NT2/D1 (cell line): Measurements from ENCODE around the gene PCDHA1.

Experiments
- DNase-seq: peaks from one replicate; pipeline ENCODE4 v3.0.0-alpha.2; 2011; ENCODE audit warnings: low read depth, low spot score
- H3K27me3 ChIP-seq: 2 replicates; pipeline ENCODE4 v1.6.0; 2011; ENCODE audit warnings: mild to moderate bottlenecking; ENCODE audit not compliant: insufficient read length, insufficient read depth
- H3K36me3 ChIP-seq: 2 replicates; pipeline ENCODE4 v1.6.1; 2011; ENCODE audit warnings: mild to moderate bottlenecking, low read length, mixed read lengths; ENCODE audit not compliant: insufficient read depth, insufficient read length
- H3K4me1 ChIP-seq: 2 replicates; pipeline ENCODE4 v1.5.1; 2011; ENCODE audit not compliant: insufficient read depth, insufficient read length
- H3K4me3 ChIP-seq: 2 replicates; pipeline ENCODE4 v1.5.1; 2011; ENCODE audit warnings: low read depth; ENCODE audit not compliant: insufficient read length
- H3K9ac ChIP-seq: 2 replicates; pipeline ENCODE4 v1.6.0; 2011; ENCODE audit warnings: low read depth; ENCODE audit not compliant: insufficient read length
- H3K9me3 ChIP-seq: 2 replicates; pipeline ENCODE4 v1.5.1; 2011; ENCODE audit warnings: mild to moderate bottlenecking, low read length; ENCODE audit not compliant: insufficient read depth
- SUZ12 ChIP-seq: IDR thresholded peaks from 2 replicates; pipeline ENCODE4 v1.6.1; 2011; ENCODE audit not compliant: insufficient read length, insufficient read depth; ENCODE audit errors: extremely low read depth
- YY1 ChIP-seq: IDR thresholded peaks from 2 replicates; pipeline ENCODE4 v1.6.1; 2011; ENCODE audit not compliant: insufficient read length, insufficient read depth
- ZNF274 ChIP-seq: IDR thresholded peaks from 2 replicates; pipeline ENCODE4 v1.6.1; 2011; ENCODE audit warnings: mild to moderate bottlenecking, low read depth, low read length

PCDHA1 gene

DNA sequence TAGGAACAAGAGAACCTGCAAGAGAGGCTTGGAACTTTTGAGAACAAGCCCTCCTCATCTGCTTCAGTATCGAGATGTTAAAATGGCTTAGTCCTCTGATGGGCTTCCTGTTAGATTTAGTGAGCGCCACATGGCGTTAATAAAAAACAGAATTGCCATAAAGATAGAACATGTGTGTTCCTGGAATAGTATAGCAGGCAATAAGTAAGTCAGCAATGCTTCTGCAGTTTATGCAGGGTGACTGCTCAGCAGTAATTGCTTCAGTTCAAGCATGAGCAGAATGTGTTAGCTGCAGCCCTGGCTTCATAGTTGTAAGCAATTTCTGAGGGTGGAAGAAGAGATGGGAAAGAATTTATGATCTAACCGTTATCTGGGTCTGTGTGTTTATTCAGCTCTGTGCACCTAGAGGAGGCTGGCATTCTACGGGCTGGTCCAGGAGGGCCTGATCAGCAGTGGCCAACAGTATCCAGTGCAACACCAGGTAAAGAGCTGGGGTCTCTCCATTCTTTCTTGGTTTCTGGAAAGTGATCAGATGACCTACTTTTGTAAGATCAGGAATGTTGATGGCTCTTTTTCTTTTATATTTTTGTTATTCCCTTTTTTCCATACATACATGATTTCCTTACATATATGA, 196.3 kb downstream of the PCDHA1 start:
- Histone ChIP-seq H3K9me3 (no peaks in the 10 kb centered on the region), H3K4me3 (no peak overlapping the region), H3K4me1 (no peaks in the 10 kb centered on the region), H3K36me3 (no peaks in the 10 kb centered on the region), H3K27me3 (no peaks in the 10 kb centered on the region), H3K9ac (no peak overlapping the region)
- no peak for DNase-seq
- TF ChIP-seq ZNF274 (no peak), SUZ12 (no peak), YY1 (no peak)

DNA sequence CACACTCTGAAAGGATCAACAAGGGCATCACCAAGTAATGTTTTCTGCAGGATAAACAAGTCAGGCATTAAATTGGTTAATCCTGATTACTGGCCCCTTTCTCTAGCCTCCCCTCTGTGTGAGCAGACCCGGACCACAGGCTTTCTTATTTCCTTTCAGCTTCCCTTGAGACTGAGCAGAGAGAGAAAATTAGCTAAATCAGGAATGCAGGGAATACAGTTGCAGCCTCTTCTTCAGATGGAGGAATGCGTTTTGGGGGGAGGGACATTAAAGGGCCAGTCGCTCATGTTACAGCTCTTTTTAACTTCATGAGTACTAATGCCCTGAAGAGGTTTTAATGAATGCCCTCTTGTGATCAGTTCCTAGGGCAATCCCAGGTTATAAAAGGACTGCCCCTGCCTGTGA, 200.2 kb downstream of the PCDHA1 start:
- no peak for DNase-seq
- Histone ChIP-seq H3K27me3 (no peaks in the 10 kb centered on the region), H3K9me3 (no peaks in the 10 kb centered on the region), H3K4me3 (no peak overlapping the region), H3K9ac (no peak overlapping the region), H3K36me3 (no peaks in the 10 kb centered on the region), H3K4me1 (no peaks in the 10 kb centered on the region)
- TF ChIP-seq YY1 (no peak), ZNF274 (no peak), SUZ12 (no peak)

DNA sequence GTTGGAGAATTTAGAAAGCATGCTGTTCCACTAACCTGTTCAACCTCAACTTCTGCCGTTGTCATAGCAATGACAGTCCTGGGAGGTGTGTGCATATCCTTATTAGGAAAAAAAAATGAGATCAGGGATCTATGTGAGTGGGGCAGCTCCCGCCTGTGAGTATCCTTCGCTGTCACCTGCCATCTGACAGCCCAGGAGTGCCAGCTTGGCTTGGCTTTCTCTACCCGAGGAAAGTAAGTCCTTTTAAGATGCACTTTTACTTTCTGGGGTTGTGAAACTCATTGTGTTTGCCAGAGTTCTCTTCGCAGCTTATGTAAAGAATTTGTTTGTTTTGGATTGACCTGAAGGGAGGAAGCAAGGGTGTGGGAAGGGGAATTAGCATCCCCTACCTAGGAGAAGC, 202.2 kb downstream of the PCDHA1 start:
- TF ChIP-seq SUZ12 = no peak
- no peaks in the 10 kb centered on the region for H3K27me3 ChIP-seq
- DNase-seq = no peak
- H3K36me3 ChIP-seq = no peaks in the 10 kb centered on the region
- H3K4me1 ChIP-seq = no peaks in the 10 kb centered on the region
- no peak overlapping the region for H3K9ac ChIP-seq
- no peak overlapping the region for H3K4me3 ChIP-seq
- no peaks in the 10 kb centered on the region for H3K9me3 ChIP-seq

DNA sequence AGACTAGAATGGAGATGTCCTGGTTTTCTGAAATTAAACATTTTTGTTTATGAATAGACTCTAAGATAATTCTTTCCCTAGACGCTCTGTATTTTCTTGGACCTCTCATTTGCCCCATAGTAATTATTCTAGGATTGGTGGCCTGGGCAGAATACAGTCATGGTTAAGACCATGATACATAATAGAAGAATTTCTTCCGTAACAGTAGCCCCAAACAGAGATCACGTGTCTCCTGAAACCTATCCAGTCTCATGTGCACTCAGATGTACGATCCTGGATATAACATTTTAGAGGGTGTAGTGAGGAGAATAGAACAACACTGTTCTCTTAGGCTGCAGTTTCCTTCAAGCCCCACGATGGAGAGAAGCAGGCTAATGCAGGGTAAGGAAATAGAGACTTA, 202.7 kb downstream of the PCDHA1 start:
- H3K9me3 ChIP-seq = no peaks in the 10 kb centered on the region
- no peaks in the 10 kb centered on the region for H3K27me3 ChIP-seq
- no peak for DNase-seq
- TF ChIP-seq SUZ12 (no peak), YY1 (no peak), ZNF274 (no peak)
- no peak overlapping the region for H3K9ac ChIP-seq
- H3K4me3 ChIP-seq = no peak overlapping the region
- no peaks in the 10 kb centered on the region for H3K36me3 ChIP-seq
- no peaks in the 10 kb centered on the region for H3K4me1 ChIP-seq

DNA sequence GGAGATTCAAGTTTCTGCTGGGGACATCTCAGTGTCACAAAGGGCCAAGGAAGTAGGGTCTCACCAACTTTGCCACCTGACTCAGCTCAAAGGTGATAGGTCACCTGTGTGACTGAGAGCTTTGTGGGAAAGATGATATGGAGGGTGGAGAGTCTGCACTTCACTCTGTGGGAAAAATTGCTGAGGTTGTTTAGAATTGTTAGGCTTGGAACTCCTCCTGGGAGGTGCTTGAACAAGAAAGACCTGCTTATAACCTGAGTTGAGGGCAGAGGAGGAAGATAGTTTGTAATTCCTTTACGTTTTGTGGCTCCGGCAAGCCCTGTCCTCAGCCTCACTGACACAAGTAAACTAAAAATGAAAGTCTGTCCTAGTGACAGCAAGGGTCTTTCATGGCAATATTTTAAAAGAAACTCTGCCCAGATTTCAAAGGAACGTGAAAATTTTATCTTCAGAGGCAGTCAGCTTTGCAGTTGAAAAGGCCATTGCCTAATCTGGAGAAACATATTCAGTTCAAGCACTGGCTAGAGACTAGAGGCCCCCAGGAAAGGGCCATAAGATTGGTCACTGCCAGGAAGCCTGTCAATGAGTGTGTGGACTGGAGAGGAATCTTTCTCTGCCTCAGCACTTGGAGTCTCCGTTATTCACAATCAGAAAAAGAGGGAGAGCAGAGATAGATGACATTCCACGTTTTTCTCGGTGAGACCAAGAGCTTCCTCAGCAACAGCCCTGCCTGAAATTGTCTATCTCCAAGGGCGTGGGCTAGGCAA, 203.5 kb downstream of the PCDHA1 start:
- H3K4me3 ChIP-seq = no peak overlapping the region
- H3K9ac ChIP-seq = no peak overlapping the region
- no peaks in the 10 kb centered on the region for H3K36me3 ChIP-seq
- TF ChIP-seq ZNF274 (no peak), YY1 (no peak), SUZ12 (no peak)
- H3K27me3 ChIP-seq = no peaks in the 10 kb centered on the region
- H3K9me3 ChIP-seq = no peaks in the 10 kb centered on the region
- no peak for DNase-seq
- H3K4me1 ChIP-seq = no peaks in the 10 kb centered on the region

- DNase-seq = no peak
- no peaks in the 10 kb centered on the region for H3K9me3 ChIP-seq
- H3K4me3 ChIP-seq = no peak overlapping the region
- H3K9ac ChIP-seq = no peak overlapping the region
- H3K36me3 ChIP-seq = no peaks in the 10 kb centered on the region
- TF ChIP-seq ZNF274 (no peak), SUZ12 (no peak)
- no peaks in the 10 kb centered on the region for H3K4me1 ChIP-seq
- no peaks in the 10 kb centered on the region for H3K27me3 ChIP-seq
These were observed 206.9 kb downstream of the PCDHA1 start for GRCh38 chr5:140992828-140993227.

DNA sequence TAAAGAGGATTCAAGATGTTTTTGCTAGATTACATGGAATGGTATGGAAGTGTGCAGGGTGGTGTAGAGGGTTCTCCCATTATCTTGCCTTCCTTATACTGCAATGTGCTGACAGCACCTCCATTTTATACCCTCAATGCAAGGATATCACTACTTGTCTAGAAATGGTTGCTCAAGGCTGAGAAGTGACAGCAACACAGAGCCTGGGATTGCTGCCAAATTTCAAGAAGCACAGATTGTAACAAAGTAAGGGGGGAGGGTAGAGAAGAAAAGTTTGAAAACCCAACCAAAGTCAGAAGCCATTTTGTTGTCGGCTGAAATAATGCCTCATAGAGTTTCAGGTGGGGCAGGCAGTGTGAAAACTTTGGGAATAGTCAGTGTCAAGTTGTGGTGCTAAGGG, 210.1 kb downstream of the PCDHA1 start:
- TF ChIP-seq SUZ12 (no peak), YY1 (no peak), ZNF274 (no peak)
- Histone ChIP-seq H3K36me3 (no peaks in the 10 kb centered on the region), H3K9ac (no peak overlapping the region), H3K9me3 (no peaks in the 10 kb centered on the region), H3K27me3 (no peaks in the 10 kb centered on the region), H3K4me1 (no peaks in the 10 kb centered on the region), H3K4me3 (no peak overlapping the region)
- DNase-seq = no peak

GRCh38 chr5:140998921-140999410, 213.0 kb downstream of the PCDHA1 start:
- H3K36me3 ChIP-seq = no peaks in the 10 kb centered on the region
- no peak overlapping the region for H3K9ac ChIP-seq
- no peak for DNase-seq
- TF ChIP-seq ZNF274 (no peak), YY1 (no peak), SUZ12 (no peak)
- no peak overlapping the region for H3K4me3 ChIP-seq
- no peaks in the 10 kb centered on the region for H3K9me3 ChIP-seq
- H3K27me3 ChIP-seq = no peaks in the 10 kb centered on the region
- H3K4me1 ChIP-seq = no peaks in the 10 kb centered on the region
